Lung (tissue), 12 donors: ENCODE measurements around the gene DCP1B. TPM values are rescaled to one million over a fixed set of nuclear protein-coding genes. Genes with fewer than 3 reads are reported as not detected.

Source experiments
- ATAC-seq: fragments of 200-7000 bp; cut with Tn5 transposase; one replicate; pipeline ENCODE4 v1.9.1; 2020; ENCODE audit warnings: moderate number of reproducible peaks; ENCODE audit not compliant: insufficient read depth, low FRiP score
- DNase-seq, 3 donors: peaks; one replicate each; pipeline ENCODE4 v3.0.0-alpha.2; 2013 to 2017
- H3K27ac ChIP-seq, 2 donors: one replicate each; pipeline ENCODE4 v1.5.1; 2013; ENCODE audit warnings: mild to moderate bottlenecking in 2 of 2, moderate library complexity in 2 of 2, control low read depth in 1 of 2, inconsistent platforms in 1 of 2, low read depth in 1 of 2, low read length in 1 of 2
- H3K27me3 ChIP-seq, 3 donors: one replicate each; pipeline ENCODE4 v1.5.1; 2013; ENCODE audit warnings: low read length in 2 of 3; ENCODE audit not compliant: control insufficient read depth in 3 of 3, insufficient read depth in 3 of 3
- H3K36me3 ChIP-seq, 4 donors: one replicate each; pipeline ENCODE4 v1.5.1; 2013; ENCODE audit warnings: low read length in 4 of 4, mild to moderate bottlenecking in 1 of 4, moderate library complexity in 1 of 4; ENCODE audit not compliant: control insufficient read depth in 4 of 4, insufficient read depth in 4 of 4
- H3K4me1 ChIP-seq, 5 donors: one replicate each; pipeline ENCODE4 v1.5.1; 2013; ENCODE audit warnings: low read length in 5 of 5, mild to moderate bottlenecking in 2 of 5, moderate library complexity in 1 of 5; ENCODE audit not compliant: control insufficient read depth in 5 of 5, insufficient read depth in 5 of 5
- H3K4me3 ChIP-seq: one replicate; pipeline ENCODE4 v1.5.1; 2013; ENCODE audit warnings: mild to moderate bottlenecking, control low read depth, moderate library complexity
- H3K9ac ChIP-seq, 2 donors: one replicate each; pipeline ENCODE4 v1.5.1; 2013; ENCODE audit warnings: low read length in 2 of 2, control low read depth in 1 of 2; ENCODE audit not compliant: insufficient read depth in 1 of 2
- H3K9me3 ChIP-seq, 4 donors: one replicate each; pipeline ENCODE4 v1.5.1; 2013; ENCODE audit warnings: low read length in 3 of 4, mild to moderate bottlenecking in 1 of 4, moderate library complexity in 1 of 4; ENCODE audit not compliant: control insufficient read depth in 4 of 4, insufficient read depth in 3 of 4
- WGBS, 2 donors: extraction: QIAGEN DNeasy Blood & Tissue Kit; methylation state at CpG; one replicate each; pipeline ENCODE4 v1.1.7; 2013; 5-methylcytosine and 5-hydroxymethylcytosine counted together
- polyA plus RNA-seq, 2 donors: library from polyadenylated mRNA; stranded (reverse); fragments of 200-250 nt; gene quantifications; one replicate each; pipeline ENCODE4 v1.2.1, GENCODE V29; 2013
- total RNA-seq, 2 donors: library from RNA; depleted of rRNA in 1 of 2; stranded (reverse); fragments of >200 nt in 1 of 2; gene quantifications; one replicate each; pipeline ENCODE4 v1.2.1, GENCODE V29; 2014 to 2021
- TF ChIP-seq, protein P1 (sequence below): IDR thresholded peaks from 2 replicates; pipeline ENCODE4 v1.5.1; 2012; ENCODE audit warnings: mild to moderate bottlenecking; ENCODE audit errors: control extremely low read depth, extremely low read depth
- donor health status: control.
- donor health status: control.
- donor health status: Bipolar disorder and iron deficiency.
- donor health status: healthy.
- donor health status: DM: yes; HTN: yes; CAD: no.

The DCP1B gene
- total and polyA plus RNA-seq, 4 donors = 4.2 to 13.2 (median 8.7) TPM

DNA sequence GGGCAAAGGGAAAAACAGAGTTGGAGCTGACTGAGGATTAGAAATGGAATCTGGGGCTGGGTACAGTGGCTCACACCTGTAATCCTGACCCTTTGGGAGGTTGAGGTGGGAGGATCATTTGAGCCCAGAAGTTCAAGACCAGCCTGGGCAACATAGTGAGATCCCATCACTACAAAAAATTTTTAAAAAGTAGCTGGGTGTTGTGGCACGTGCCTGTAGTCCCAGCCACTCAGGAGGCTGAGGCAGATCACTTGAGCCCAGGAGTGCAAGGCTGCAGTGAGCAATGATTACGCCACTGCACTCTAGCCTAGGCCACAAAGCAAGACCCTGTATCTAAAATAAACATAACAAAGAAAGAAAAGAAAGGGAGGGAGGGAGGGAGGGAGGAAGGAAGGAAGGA lies 14.9 kb upstream of the DCP1B start:
- no peak overlapping the region for H3K4me3 ChIP-seq
- ATAC-seq = no peak
- TF ChIP-seq, protein P1, sequence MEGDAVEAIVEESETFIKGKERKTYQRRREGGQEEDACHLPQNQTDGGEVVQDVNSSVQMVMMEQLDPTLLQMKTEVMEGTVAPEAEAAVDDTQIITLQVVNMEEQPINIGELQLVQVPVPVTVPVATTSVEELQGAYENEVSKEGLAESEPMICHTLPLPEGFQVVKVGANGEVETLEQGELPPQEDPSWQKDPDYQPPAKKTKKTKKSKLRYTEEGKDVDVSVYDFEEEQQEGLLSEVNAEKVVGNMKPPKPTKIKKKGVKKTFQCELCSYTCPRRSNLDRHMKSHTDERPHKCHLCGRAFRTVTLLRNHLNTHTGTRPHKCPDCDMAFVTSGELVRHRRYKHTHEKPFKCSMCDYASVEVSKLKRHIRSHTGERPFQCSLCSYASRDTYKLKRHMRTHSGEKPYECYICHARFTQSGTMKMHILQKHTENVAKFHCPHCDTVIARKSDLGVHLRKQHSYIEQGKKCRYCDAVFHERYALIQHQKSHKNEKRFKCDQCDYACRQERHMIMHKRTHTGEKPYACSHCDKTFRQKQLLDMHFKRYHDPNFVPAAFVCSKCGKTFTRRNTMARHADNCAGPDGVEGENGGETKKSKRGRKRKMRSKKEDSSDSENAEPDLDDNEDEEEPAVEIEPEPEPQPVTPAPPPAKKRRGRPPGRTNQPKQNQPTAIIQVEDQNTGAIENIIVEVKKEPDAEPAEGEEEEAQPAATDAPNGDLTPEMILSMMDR = no peak

DNA sequence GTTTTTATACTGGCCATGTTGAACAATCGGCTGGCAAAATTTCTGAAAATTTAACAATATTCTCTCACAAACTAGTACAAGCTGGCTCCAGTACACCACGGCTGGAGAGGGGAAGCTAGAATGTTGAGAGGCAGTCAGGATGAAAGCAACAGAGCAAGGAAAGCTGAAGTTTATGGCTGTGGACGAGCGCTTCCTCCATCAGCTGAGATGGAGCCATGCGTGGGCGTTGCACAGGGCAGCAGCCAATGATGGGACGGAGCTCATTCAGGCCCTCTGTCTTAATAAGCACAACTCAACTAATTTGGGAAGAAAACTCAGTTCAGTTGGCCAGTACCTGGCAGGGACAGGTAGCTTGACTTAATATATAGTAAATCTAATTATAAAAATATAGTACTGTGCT lies 14.1 kb upstream of the DCP1B start:
- TF ChIP-seq, protein P1 = no peak
- ATAC-seq (no peak), DNase-seq (no peak)
- peak overlapping the region in 1 of 2 donors; percentile 30 for H3K27ac ChIP-seq
- no peak overlapping the region for H3K9ac ChIP-seq
- H3K27me3 ChIP-seq = peaks cover 0 to 3% (median 2%) of the 10 kb centered on the region in 3 donors
- H3K4me3 ChIP-seq = no peak overlapping the region
- no peaks in the 10 kb centered on the region for H3K9me3 ChIP-seq
- WGBS, 2 donors = 73 to 78% methylated on average over 7 of the region's 7 CpGs
- no peaks in the 10 kb centered on the region for H3K36me3 ChIP-seq
- peaks cover 3 to 27% (median 12%) of the 10 kb centered on the region in 5 donors for H3K4me1 ChIP-seq

More for the DNA sequence above, 14.9 kb upstream of the DCP1B start:
- Histone ChIP-seq H3K36me3 (no peaks in the 10 kb centered on the region), H3K9me3 (no peaks in the 10 kb centered on the region), H3K27me3 (peaks cover 0 to 3% (median 2%) of the 10 kb centered on the region in 3 donors), H3K9ac (no peak overlapping the region), H3K27ac (no peak overlapping the region), H3K4me1 (peaks cover 2 to 21% (median 8%) of the 10 kb centered on the region in 5 donors)
- DNase-seq = no peak
- 78 to 87% methylated on average over 2 of the region's 2 CpGs for WGBS, 2 donors

DNA sequence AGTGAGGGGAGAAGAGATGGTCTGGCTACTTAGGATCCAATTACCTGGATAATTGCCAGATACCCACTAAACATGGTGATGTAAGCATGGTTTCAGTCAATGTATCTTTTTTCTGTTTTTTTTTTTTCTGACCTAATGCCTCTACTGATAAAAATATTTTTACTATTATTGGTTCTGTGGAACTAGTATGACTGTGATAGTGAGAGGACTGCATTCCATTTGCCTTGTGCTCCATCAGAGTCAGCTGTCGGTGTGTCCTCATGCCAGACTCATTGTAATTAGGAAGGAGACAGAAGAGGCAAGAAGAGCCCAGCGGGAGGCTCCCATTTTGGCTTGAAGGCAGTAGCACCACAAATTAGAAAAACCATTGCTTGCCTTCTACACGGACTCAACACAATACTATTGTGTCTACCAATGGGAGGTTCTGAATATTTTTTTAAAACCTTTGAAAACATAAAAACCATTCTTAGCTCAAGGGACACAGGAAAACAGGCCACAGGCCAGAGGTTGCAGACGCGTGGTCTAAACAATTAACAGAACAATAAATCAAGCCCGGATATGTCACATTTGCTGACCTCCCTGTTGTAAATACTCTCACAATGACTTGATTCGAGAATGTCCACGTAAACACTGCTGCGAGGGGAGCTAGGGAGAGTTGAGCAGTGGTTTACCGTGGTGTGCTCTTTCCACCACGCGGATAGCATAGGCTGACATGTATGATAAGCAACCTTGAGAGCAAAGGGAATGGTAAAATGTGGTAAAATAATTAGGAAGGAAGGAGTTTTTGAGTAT lies 13.5 kb upstream of the DCP1B start:
- Histone ChIP-seq H3K27me3 (peaks cover 0 to 2% (median 0%) of the 10 kb centered on the region in 3 donors), H3K9ac (no peak overlapping the region), H3K36me3 (no peaks in the 10 kb centered on the region), H3K4me1 (peaks cover 4 to 27% (median 13%) of the 10 kb centered on the region in 5 donors), H3K9me3 (no peaks in the 10 kb centered on the region), H3K4me3 (no peak overlapping the region), H3K27ac (peak overlapping the region in 1 of 2 donors; percentile 55)
- no peak for ATAC-seq
- TF ChIP-seq, protein P1 = no peak
- WGBS, 2 donors = 59 to 62% methylated on average over 12 of the region's 12 CpGs
- DNase-seq = peak in 2 of 3 donors; percentile 41 to 52
